GM23338 (cell line): ENCODE measurements around the gene NXPH4. TPM values are rescaled to one million over a fixed set of nuclear protein-coding genes. Genes with fewer than 3 reads are reported as not detected.

Experiments
- ATAC-seq: fragments of 200-7000 bp; cut with Tn5 transposase; 3 replicates; pipeline ENCODE4 v1.9.1; 2020
- DNase-seq: peaks from one replicate; pipeline ENCODE4 v3.0.0-alpha.2; 2015; ENCODE audit warnings: low spot score
- H2AFZ ChIP-seq: fragments of 200-600 bp; sonication (generic); 2 replicates; pipeline ENCODE4 v1.8.0; 2016; ENCODE audit warnings: antibody characterized with exemption, mild to moderate bottlenecking, moderate library complexity
- H3F3A ChIP-seq: fragments of 200-600 bp; sonication (generic); replicated peaks from 2 replicates; pipeline ENCODE4 v1.8.0; 2017; ENCODE audit warnings: antibody characterized with exemption, mixed run types, low read depth
- H3K27ac ChIP-seq: fragments of 200-600 bp; sonication (generic); 2 replicates; pipeline ENCODE4 v1.6.1; 2016; ENCODE audit warnings: low read depth
- H3K27me3 ChIP-seq: fragments of 200-600 bp; sonication (generic); 2 replicates; pipeline ENCODE4 v1.8.0; 2016; ENCODE audit warnings: mild to moderate bottlenecking, mixed run types, moderate library complexity; ENCODE audit not compliant: insufficient read depth
- H3K36me3 ChIP-seq: fragments of 200-600 bp; sonication (generic); 2 replicates; pipeline ENCODE4 v1.8.0; 2016; ENCODE audit warnings: mild to moderate bottlenecking; ENCODE audit not compliant: insufficient read depth
- H3K4me1 ChIP-seq: fragments of 200-600 bp; sonication (generic); 2 replicates; pipeline ENCODE4 v1.8.0; 2016; ENCODE audit warnings: mild to moderate bottlenecking, moderate library complexity; ENCODE audit not compliant: insufficient read depth
- H3K4me2 ChIP-seq: fragments of 200-600 bp; sonication (generic); 2 replicates; pipeline ENCODE4 v1.7.1; 2017; ENCODE audit warnings: mixed run types
- H3K4me3 ChIP-seq: fragments of 200-600 bp; sonication (generic); 2 replicates; pipeline ENCODE4 v1.6.1; 2016; ENCODE audit warnings: mixed run types
- H3K79me2 ChIP-seq: fragments of 200-600 bp; sonication (generic); replicated peaks from 2 replicates; pipeline ENCODE4 v1.8.0; 2017; ENCODE audit warnings: mild to moderate bottlenecking; ENCODE audit not compliant: insufficient read depth
- H3K9me2 ChIP-seq: fragments of 200-600 bp; sonication (generic); 2 replicates; pipeline ENCODE4 v1.8.0; 2017; ENCODE audit not compliant: insufficient read depth
- H4K20me1 ChIP-seq: fragments of 200-600 bp; sonication (generic); replicated peaks from 2 replicates; pipeline ENCODE4 v1.8.0; 2017; ENCODE audit warnings: mild to moderate bottlenecking; ENCODE audit not compliant: insufficient read depth
- H3K27ac Mint-ChIP-seq: 2 replicates; pipeline ENCODE4 v1.8.0; 2020; ENCODE audit warnings: inconsistent platforms, mild to moderate bottlenecking, moderate library complexity, mixed read lengths
- H3K27me3 Mint-ChIP-seq: 3 replicates; pipeline ENCODE4 v1.8.0; 2022; ENCODE audit warnings: low read depth, mild to moderate bottlenecking, moderate library complexity, mixed read lengths, inconsistent platforms; ENCODE audit not compliant: insufficient read depth, poor library complexity
- H3K36me3 Mint-ChIP-seq: 3 replicates; pipeline ENCODE4 v1.8.0; 2021; ENCODE audit warnings: low read depth, mild to moderate bottlenecking, inconsistent platforms, moderate library complexity, mixed read lengths
- H3K4me1 Mint-ChIP-seq: 3 replicates; pipeline ENCODE4 v1.8.0; 2020; ENCODE audit warnings: mild to moderate bottlenecking, inconsistent platforms, mixed read lengths
- H3K4me3 Mint-ChIP-seq: 3 replicates; pipeline ENCODE4 v1.8.0; 2021; ENCODE audit warnings: moderate library complexity, mild to moderate bottlenecking, inconsistent platforms, mixed read lengths
- H3K9me3 Mint-ChIP-seq: 3 replicates; pipeline ENCODE4 v1.8.0; 2020; ENCODE audit warnings: moderate library complexity, mild to moderate bottlenecking, inconsistent platforms, mixed read lengths
- CREB1 ChIP-seq: fragments of 250-450 bp; sonication (Bioruptor Pico); IDR thresholded peaks from 2 replicates; pipeline ENCODE4 v1.5.0; 2020; ENCODE audit warnings: low read depth, mild to moderate bottlenecking, moderate library complexity
- CTCF ChIP-seq, 2 experiments: fragments of 200-600 bp in 1 of 2; sonication (generic) in 1 of 2; conservative IDR thresholded peaks; 2 replicates each; pipeline versions ENCODE4 v1.5.1 to v1.6.1; 2016 to 2017; ENCODE audit warnings: antibody characterized with exemption in 2 of 2, low read depth in 2 of 2, mild to moderate bottlenecking in 2 of 2, moderate library complexity in 1 of 2
- ETS1 ChIP-seq: IDR thresholded peaks from 2 replicates; pipeline ENCODE4 v1.6.1; 2016; ENCODE audit warnings: antibody characterized with exemption
- EZH2 ChIP-seq: fragments of 200-600 bp; sonication (generic); IDR thresholded peaks from one replicate; pipeline ENCODE4 v1.8.0; 2017; ENCODE audit warnings: antibody characterized with exemption, mild to moderate bottlenecking, low read depth; ENCODE audit not compliant: unreplicated experiment
- EZH2phosphoT487 ChIP-seq: fragments of 200-600 bp; sonication (generic); IDR thresholded peaks from one replicate; pipeline ENCODE4 v1.8.1; 2018; ENCODE audit warnings: antibody characterized with exemption; ENCODE audit not compliant: unreplicated experiment
- NANOG ChIP-seq: IDR thresholded peaks from 2 replicates; pipeline ENCODE4 v1.6.1; 2016; ENCODE audit warnings: antibody characterized with exemption, borderline replicate concordance
- ZNF114 ChIP-seq: fragments of 250-450 bp; sonication (Bioruptor Pico); IDR thresholded peaks from 2 replicates; pipeline ENCODE4 v1.5.0; 2020; ENCODE audit warnings: mild to moderate bottlenecking, moderate library complexity
- ZNF331 ChIP-seq: fragments of 250-450 bp; sonication (Bioruptor Pico); IDR thresholded peaks from 2 replicates; pipeline ENCODE4 v1.5.0; 2020; ENCODE audit warnings: low read depth, mild to moderate bottlenecking, moderate library complexity
- ZNF462 ChIP-seq: fragments of 250-450 bp; sonication (Bioruptor Pico); IDR thresholded peaks from 2 replicates; pipeline ENCODE4 v1.5.0; 2020; ENCODE audit warnings: mild to moderate bottlenecking, moderate library complexity
- polyA plus RNA-seq: library from polyadenylated mRNA; unstranded; fragments of >200 nt; fragmentation: Nextera tagmentation; extraction: Ambion mirVana; gene quantifications from 2 replicates; pipeline ENCODE4 v1.2.1, GENCODE V29; 2016
- total RNA-seq: library from RNA; depleted of rRNA; stranded (reverse); fragments of >200 nt; shearing (Covaris generic); gene quantifications from 2 replicates; pipeline ENCODE4 v1.2.3, GENCODE V29; 2014

NXPH4 gene
- total and polyA plus RNA-seq, 2 experiments from 2014 or later: 0.89 to 1.5 TPM

GRCh38 chr12:57209916-57210315 lies 6.7 kb upstream of the NXPH4 start:
- no peak for ATAC-seq
- peaks cover 29% of the 10 kb centered on the region for H3K27me3 Mint-ChIP-seq
- H3K36me3 Mint-ChIP-seq: peaks cover 62% of the 10 kb centered on the region
- H2AFZ ChIP-seq: no peak overlapping the region
- H3K4me2 ChIP-seq: no peak overlapping the region
- TF ChIP-seq CTCF (conservative IDR thresholded peaks at IDR 0.05; ENCODE audit: low read depth in 2 of 2) (no peak), EZH2phosphoT487 (no peak), ETS1 (no peak), ZNF114 (CRISPR knock-in tag) (no peak)
- H3K4me3 Mint-ChIP-seq: no peak overlapping the region
- H3K27ac ChIP-seq: no peak overlapping the region
- 0 out of 2 replicates have a peak, but pooled peaks cover 7% of the 10 kb centered on the region for H4K20me1 ChIP-seq
- no peaks in the 10 kb centered on the region for H3K9me2 ChIP-seq
- H3K4me1 ChIP-seq: peaks cover 17% of the 10 kb centered on the region
- no peaks in the 10 kb centered on the region; the same call in 2 of the 3 replicates for H3K9me3 Mint-ChIP-seq
- peaks cover 19% of the 10 kb centered on the region for H3K4me1 Mint-ChIP-seq
- H3F3A ChIP-seq: 0 out of 2 replicates have a peak, but pooled peaks cover 12% of the 10 kb centered on the region
- no peaks in the 10 kb centered on the region for H3K79me2 ChIP-seq
- H3K36me3 ChIP-seq: peaks cover 7% of the 10 kb centered on the region; the same call in 1 of the 2 replicates
- H3K27me3 ChIP-seq: peaks cover 15% of the 10 kb centered on the region
- no peak overlapping the region for H3K27ac Mint-ChIP-seq
- DNase-seq: no peak
- no peak overlapping the region for H3K4me3 ChIP-seq

GRCh38 chr12:57210461-57210860 lies 6.1 kb upstream of the NXPH4 start:
- Histone ChIP-seq H3K79me2 (no peaks in the 10 kb centered on the region), H3K4me3 (no peak overlapping the region), H3K27me3 (peaks cover 21% of the 10 kb centered on the region), H2AFZ (no peak overlapping the region), H3F3A (0 out of 2 replicates have a peak, but pooled peaks cover 18% of the 10 kb centered on the region), H3K36me3 (peaks cover 5% of the 10 kb centered on the region; the same call in 1 of the 2 replicates), H3K27ac (no peak overlapping the region), H4K20me1 (0 out of 2 replicates have a peak, but pooled peaks cover 7% of the 10 kb centered on the region), H3K4me2 (no peak overlapping the region), H3K9me2 (no peaks in the 10 kb centered on the region), H3K4me1 (peaks cover 20% of the 10 kb centered on the region)
- H3K36me3 Mint-ChIP-seq: peaks cover 57% of the 10 kb centered on the region
- no peak overlapping the region for H3K27ac Mint-ChIP-seq
- no peak overlapping the region for H3K4me3 Mint-ChIP-seq
- ATAC-seq: no peak
- no peaks in the 10 kb centered on the region; the same call in 1 of the 3 replicates for H3K9me3 Mint-ChIP-seq
- H3K27me3 Mint-ChIP-seq: peaks cover 35% of the 10 kb centered on the region
- DNase-seq: no peak
- peaks cover 23% of the 10 kb centered on the region for H3K4me1 Mint-ChIP-seq
- TF ChIP-seq NANOG (no peak), ZNF331 (no peak), EZH2 (no peak), CTCF (conservative IDR thresholded peaks at IDR 0.05; ENCODE audit: low read depth in 2 of 2) (no peak), CREB1 (CRISPR knock-in tag) (no peak), ZNF462 (CRISPR knock-in tag) (no peak)
